WTC11 (cell line): ENCODE results near the gene PGM2. TPM values are rescaled to one million over a fixed set of nuclear protein-coding genes. Genes with fewer than 3 reads are reported as not detected.

ENCODE experiments used
- ATAC-seq: fragments of 200-7000 bp; cut with Tn5 transposase; 2 replicates; pipeline ENCODE4 v1.10.0; 2021; ENCODE audit warnings: mild to moderate bottlenecking, moderate library complexity
- CTCF ChIA-PET: fragments of 300-600 bp; sonication (Branson Sonifier 250); formaldehyde crosslinking; loops from one replicate; lab custom pipeline; 2021; ENCODE audit warnings: antibody characterized with exemption; lab: Charles Lee
- POLR2A ChIA-PET: fragments of 350-600 bp; sonication (Branson Sonifier 250); formaldehyde crosslinking; loops from one replicate; lab custom pipeline; 2021; ENCODE audit warnings: antibody characterized with exemption; lab: Charles Lee
- DNase-seq: peaks from one replicate; pipeline ENCODE4 v3.0.0; 2021; ENCODE audit warnings: low spot score
- H3K27ac Mint-ChIP-seq: 2 replicates; pipeline ENCODE4 v1.8.0; 2021; ENCODE audit warnings: mixed read lengths
- H3K27me3 Mint-ChIP-seq: 2 replicates; pipeline ENCODE4 v1.8.0; 2021; ENCODE audit warnings: low read depth, mild to moderate bottlenecking, moderate library complexity, mixed read lengths
- H3K36me3 Mint-ChIP-seq: 2 replicates; pipeline ENCODE4 v1.8.0; 2021; ENCODE audit warnings: mixed read lengths
- H3K4me1 Mint-ChIP-seq: 2 replicates; pipeline ENCODE4 v1.8.0; 2022; ENCODE audit warnings: mixed read lengths
- H3K4me3 Mint-ChIP-seq: 2 replicates; pipeline ENCODE4 v1.8.0; 2021; ENCODE audit warnings: mild to moderate bottlenecking, moderate library complexity, mixed read lengths
- H3K9me3 Mint-ChIP-seq: 2 replicates; pipeline ENCODE4 v1.8.0; 2021; ENCODE audit warnings: mixed read lengths
- ESRRA ChIP-seq: sonication (generic); formaldehyde crosslinking; IDR thresholded peaks from 2 replicates; pipeline ENCODE4 v1.8.1; 2022; ENCODE audit warnings: mild to moderate bottlenecking, missing genetic modification reagents, borderline replicate concordance
- GABPB1 ChIP-seq: sonication (generic); formaldehyde crosslinking; IDR thresholded peaks from 2 replicates; pipeline ENCODE4 v1.8.1; 2023; ENCODE audit warnings: mild to moderate bottlenecking, missing genetic modification reagents
- JAZF1 ChIP-seq: fragments of 250-450 bp; sonication (Bioruptor Pico); IDR thresholded peaks from 2 replicates; pipeline ENCODE4 v1.9.0; 2021; ENCODE audit warnings: moderate library complexity, mild to moderate bottlenecking, inconsistent platforms
- NFYB ChIP-seq: sonication (generic); formaldehyde crosslinking; conservative IDR thresholded peaks from 2 replicates; pipeline ENCODE4 v1.8.0; 2022; ENCODE audit warnings: low read depth, missing genetic modification reagents
- NR2C2 ChIP-seq: sonication (generic); formaldehyde crosslinking; IDR thresholded peaks from 2 replicates; pipeline ENCODE4 v1.8.0; 2022; ENCODE audit warnings: mild to moderate bottlenecking, missing genetic modification reagents
- PRRX2 ChIP-seq: fragments of 250-450 bp; sonication (Bioruptor Pico); IDR thresholded peaks from 2 replicates; pipeline ENCODE4 v1.8.0; 2021; ENCODE audit warnings: mild to moderate bottlenecking
- RORB ChIP-seq: fragments of 250-450 bp; sonication (Bioruptor Pico); IDR thresholded peaks from 2 replicates; pipeline ENCODE4 v1.9.0; 2021; ENCODE audit warnings: mild to moderate bottlenecking
- SMAD3 ChIP-seq: sonication (generic); formaldehyde crosslinking; IDR thresholded peaks from 2 replicates; pipeline ENCODE4 v1.8.0; 2022; ENCODE audit warnings: missing genetic modification reagents, mild to moderate bottlenecking, borderline replicate concordance
- SMAD4 ChIP-seq: sonication (generic); formaldehyde crosslinking; IDR thresholded peaks from 2 replicates; pipeline ENCODE4 v1.8.0; 2022; ENCODE audit warnings: mild to moderate bottlenecking, missing genetic modification reagents
- SOX15 ChIP-seq: fragments of 250-450 bp; sonication (Bioruptor Pico); IDR thresholded peaks from 2 replicates; pipeline ENCODE4 v1.9.0; 2021; ENCODE audit warnings: mild to moderate bottlenecking
- ZBTB21 ChIP-seq: sonication (generic); formaldehyde crosslinking; IDR thresholded peaks from 2 replicates; pipeline ENCODE4 v1.8.1; 2023; ENCODE audit warnings: mild to moderate bottlenecking, missing genetic modification reagents, borderline replicate concordance
- ZNF263 ChIP-seq: sonication (generic); formaldehyde crosslinking; IDR thresholded peaks from 2 replicates; pipeline ENCODE4 v1.8.1; 2022; ENCODE audit warnings: low read depth, mild to moderate bottlenecking, moderate library complexity, missing genetic modification reagents
- ZNF317 ChIP-seq: sonication (generic); formaldehyde crosslinking; IDR thresholded peaks from 2 replicates; pipeline ENCODE4 v1.8.1; 2023; ENCODE audit warnings: low read depth, mild to moderate bottlenecking, moderate library complexity, missing genetic modification reagents, borderline replicate concordance
- ZNF423 ChIP-seq: fragments of 250-450 bp; sonication (Bioruptor Pico); IDR thresholded peaks from 2 replicates; pipeline ENCODE4 v2.1.2; 2022; ENCODE audit warnings: mild to moderate bottlenecking, moderate library complexity
- total RNA-seq: library from RNA; stranded (reverse); gene quantifications from 3 replicates; pipeline ENCODE4 v1.2.3, GENCODE V29; 2021
- TF ChIP-seq, protein P1 (sequence below): sonication (generic); formaldehyde crosslinking; IDR thresholded peaks from 2 replicates; pipeline ENCODE4 v1.8.0; 2022; ENCODE audit warnings: mild to moderate bottlenecking, missing genetic modification reagents
- TF ChIP-seq, protein P2 (sequence below): sonication (generic); formaldehyde crosslinking; IDR thresholded peaks from 2 replicates; pipeline ENCODE4 v1.8.0; 2023; ENCODE audit warnings: missing genetic modification reagents
- TF ChIP-seq, protein P3 (sequence below): sonication (generic); formaldehyde crosslinking; IDR thresholded peaks from 2 replicates; pipeline ENCODE4 v1.8.0; 2023; ENCODE audit warnings: mild to moderate bottlenecking, missing genetic modification reagents
- TF ChIP-seq, protein P4 (sequence below): sonication (generic); formaldehyde crosslinking; IDR thresholded peaks from 2 replicates; pipeline ENCODE4 v1.8.1; 2023; ENCODE audit warnings: mild to moderate bottlenecking, missing genetic modification reagents
- TF ChIP-seq, protein P5 (sequence below): fragments of 250-450 bp; sonication (Bioruptor Pico); conservative IDR thresholded peaks from 2 replicates; pipeline ENCODE4 v1.9.0; 2021; ENCODE audit warnings: mild to moderate bottlenecking
- TF ChIP-seq, protein P6 (sequence below): sonication (generic); formaldehyde crosslinking; IDR thresholded peaks from 2 replicates; pipeline ENCODE4 v1.8.1; 2023; ENCODE audit warnings: mild to moderate bottlenecking, missing genetic modification reagents

PGM2 gene
- total RNA-seq, 1 experiment from 2014 or later: 31.4 TPM

DNA sequence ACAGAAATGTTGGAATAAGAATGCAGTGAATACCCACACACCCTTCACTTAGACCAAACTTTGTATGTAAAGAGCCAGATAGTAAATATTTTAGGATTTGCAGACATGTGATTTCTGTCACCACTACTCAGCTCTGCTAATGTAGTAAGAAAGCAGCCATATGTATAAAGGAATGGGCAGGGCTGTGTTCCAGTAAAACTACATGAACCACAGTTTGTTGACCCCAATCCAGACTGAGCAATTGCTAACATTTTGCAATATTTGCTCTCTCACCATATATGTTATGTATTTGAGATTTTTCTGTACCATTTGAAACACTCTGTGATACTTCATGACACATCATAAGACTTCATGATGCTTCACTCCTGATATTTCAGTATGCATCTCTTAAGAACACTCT, 32.4 kb downstream of the PGM2 start:
- POLR2A ChIA-PET: interaction anchor here (0.7 kb wide), 1 partner anchor 500 kb away, joined by 4 read pairs; no protein-coding TSS in a partner anchor
- DNase-seq (no peak), ATAC-seq (no peak)
- peaks cover 30% of the 10 kb centered on the region for H3K36me3 Mint-ChIP-seq
- CTCF ChIA-PET: no interaction called here
- no peak overlapping the region for H3K4me3 Mint-ChIP-seq
- no peaks in the 10 kb centered on the region for H3K9me3 Mint-ChIP-seq
- no peak for TF ChIP-seq ZBTB21 (CRISPR knock-in tag)
- no peak for TF ChIP-seq RORB
- TF ChIP-seq SMAD4 (CRISPR knock-in tag): no peak
- TF ChIP-seq NFYB (CRISPR knock-in tag): no peak
- no peak for TF ChIP-seq SOX15 (CRISPR knock-in tag)
- TF ChIP-seq, protein P1, sequence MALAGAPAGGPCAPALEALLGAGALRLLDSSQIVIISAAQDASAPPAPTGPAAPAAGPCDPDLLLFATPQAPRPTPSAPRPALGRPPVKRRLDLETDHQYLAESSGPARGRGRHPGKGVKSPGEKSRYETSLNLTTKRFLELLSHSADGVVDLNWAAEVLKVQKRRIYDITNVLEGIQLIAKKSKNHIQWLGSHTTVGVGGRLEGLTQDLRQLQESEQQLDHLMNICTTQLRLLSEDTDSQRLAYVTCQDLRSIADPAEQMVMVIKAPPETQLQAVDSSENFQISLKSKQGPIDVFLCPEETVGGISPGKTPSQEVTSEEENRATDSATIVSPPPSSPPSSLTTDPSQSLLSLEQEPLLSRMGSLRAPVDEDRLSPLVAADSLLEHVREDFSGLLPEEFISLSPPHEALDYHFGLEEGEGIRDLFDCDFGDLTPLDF (CRISPR knock-in tag): no peak
- no peak for TF ChIP-seq NR2C2 (CRISPR knock-in tag)
- TF ChIP-seq, protein P2, sequence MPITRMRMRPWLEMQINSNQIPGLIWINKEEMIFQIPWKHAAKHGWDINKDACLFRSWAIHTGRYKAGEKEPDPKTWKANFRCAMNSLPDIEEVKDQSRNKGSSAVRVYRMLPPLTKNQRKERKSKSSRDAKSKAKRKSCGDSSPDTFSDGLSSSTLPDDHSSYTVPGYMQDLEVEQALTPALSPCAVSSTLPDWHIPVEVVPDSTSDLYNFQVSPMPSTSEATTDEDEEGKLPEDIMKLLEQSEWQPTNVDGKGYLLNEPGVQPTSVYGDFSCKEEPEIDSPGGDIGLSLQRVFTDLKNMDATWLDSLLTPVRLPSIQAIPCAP (CRISPR knock-in tag): no peak
- TF ChIP-seq, protein P3, sequence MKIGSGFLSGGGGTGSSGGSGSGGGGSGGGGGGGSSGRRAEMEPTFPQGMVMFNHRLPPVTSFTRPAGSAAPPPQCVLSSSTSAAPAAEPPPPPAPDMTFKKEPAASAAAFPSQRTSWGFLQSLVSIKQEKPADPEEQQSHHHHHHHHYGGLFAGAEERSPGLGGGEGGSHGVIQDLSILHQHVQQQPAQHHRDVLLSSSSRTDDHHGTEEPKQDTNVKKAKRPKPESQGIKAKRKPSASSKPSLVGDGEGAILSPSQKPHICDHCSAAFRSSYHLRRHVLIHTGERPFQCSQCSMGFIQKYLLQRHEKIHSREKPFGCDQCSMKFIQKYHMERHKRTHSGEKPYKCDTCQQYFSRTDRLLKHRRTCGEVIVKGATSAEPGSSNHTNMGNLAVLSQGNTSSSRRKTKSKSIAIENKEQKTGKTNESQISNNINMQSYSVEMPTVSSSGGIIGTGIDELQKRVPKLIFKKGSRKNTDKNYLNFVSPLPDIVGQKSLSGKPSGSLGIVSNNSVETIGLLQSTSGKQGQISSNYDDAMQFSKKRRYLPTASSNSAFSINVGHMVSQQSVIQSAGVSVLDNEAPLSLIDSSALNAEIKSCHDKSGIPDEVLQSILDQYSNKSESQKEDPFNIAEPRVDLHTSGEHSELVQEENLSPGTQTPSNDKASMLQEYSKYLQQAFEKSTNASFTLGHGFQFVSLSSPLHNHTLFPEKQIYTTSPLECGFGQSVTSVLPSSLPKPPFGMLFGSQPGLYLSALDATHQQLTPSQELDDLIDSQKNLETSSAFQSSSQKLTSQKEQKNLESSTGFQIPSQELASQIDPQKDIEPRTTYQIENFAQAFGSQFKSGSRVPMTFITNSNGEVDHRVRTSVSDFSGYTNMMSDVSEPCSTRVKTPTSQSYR: no peak
- TF ChIP-seq ESRRA (CRISPR knock-in tag): no peak
- no peak for TF ChIP-seq ZNF263
- H3K27me3 Mint-ChIP-seq: no peaks in the 10 kb centered on the region
- no peak overlapping the region for H3K27ac Mint-ChIP-seq
- H3K4me1 Mint-ChIP-seq: no peaks in the 10 kb centered on the region

DNA sequence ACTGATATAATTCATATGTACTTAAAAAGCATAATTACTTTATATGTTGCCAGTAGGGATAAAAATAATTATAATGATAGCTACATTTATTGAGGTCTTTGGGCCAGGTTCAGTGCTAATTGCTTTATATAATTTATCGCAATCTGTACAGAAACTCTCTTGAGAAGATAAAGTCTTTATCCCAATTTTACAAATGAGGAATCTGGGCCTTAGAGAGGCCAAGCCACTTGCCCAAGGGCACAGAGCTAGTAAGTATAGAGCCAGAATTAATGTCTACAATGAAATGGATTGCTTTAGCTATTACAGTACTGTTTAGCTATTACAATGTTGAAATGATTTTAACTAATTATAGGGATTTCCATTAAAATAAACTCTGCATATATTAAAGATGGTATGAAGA, 33.8 kb downstream of the PGM2 start:
- no peaks in the 10 kb centered on the region for H3K9me3 Mint-ChIP-seq
- TF ChIP-seq ZNF317 (CRISPR knock-in tag) (no peak), NFYB (CRISPR knock-in tag) (no peak)
- TF ChIP-seq, protein P4, sequence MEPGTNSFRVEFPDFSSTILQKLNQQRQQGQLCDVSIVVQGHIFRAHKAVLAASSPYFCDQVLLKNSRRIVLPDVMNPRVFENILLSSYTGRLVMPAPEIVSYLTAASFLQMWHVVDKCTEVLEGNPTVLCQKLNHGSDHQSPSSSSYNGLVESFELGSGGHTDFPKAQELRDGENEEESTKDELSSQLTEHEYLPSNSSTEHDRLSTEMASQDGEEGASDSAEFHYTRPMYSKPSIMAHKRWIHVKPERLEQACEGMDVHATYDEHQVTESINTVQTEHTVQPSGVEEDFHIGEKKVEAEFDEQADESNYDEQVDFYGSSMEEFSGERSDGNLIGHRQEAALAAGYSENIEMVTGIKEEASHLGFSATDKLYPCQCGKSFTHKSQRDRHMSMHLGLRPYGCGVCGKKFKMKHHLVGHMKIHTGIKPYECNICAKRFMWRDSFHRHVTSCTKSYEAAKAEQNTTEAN (CRISPR knock-in tag): no peak
- TF ChIP-seq, all 79 proteins: peak for 0
- CTCF ChIA-PET: interaction anchor here (1.1 kb wide), 1 partner anchor 175 kb away, joined by 3 read pairs; no protein-coding TSS in a partner anchor
- H3K4me3 Mint-ChIP-seq: no peak overlapping the region
- H3K36me3 Mint-ChIP-seq: peaks cover 21% of the 10 kb centered on the region
- H3K27me3 Mint-ChIP-seq: no peaks in the 10 kb centered on the region
- no peak overlapping the region for H3K27ac Mint-ChIP-seq
- DNase-seq (no peak), ATAC-seq (no peak)
- POLR2A ChIA-PET: no interaction called here
- H3K4me1 Mint-ChIP-seq: no peaks in the 10 kb centered on the region

DNA sequence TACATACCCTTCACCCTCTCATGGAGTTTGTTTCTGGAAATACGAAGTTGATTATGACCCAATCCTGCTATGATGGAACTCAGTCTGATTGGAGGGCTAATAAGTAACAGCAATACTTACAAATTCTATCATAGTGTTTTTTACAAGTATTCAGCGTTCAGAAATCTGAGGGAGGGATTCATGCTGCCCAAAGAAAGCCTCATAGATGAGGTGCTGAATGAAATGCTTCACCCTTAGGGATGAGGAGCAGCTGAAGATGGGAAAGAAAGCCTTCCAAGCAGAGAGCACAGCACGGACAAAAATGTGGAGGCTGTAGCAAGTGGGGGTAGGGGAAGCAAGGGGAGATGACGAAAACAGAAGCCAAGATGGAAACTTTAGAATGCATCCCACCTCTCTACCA, 36.5 kb downstream of the PGM2 start:
- H3K36me3 Mint-ChIP-seq: peaks cover 18% of the 10 kb centered on the region
- POLR2A ChIA-PET: no interaction called here
- DNase-seq (no peak), ATAC-seq (no peak)
- peaks cover 6% of the 10 kb centered on the region; the same call in 1 of the 2 replicates for H3K9me3 Mint-ChIP-seq
- H3K27ac Mint-ChIP-seq: no peak overlapping the region
- no peak overlapping the region for H3K4me3 Mint-ChIP-seq
- H3K27me3 Mint-ChIP-seq: no peaks in the 10 kb centered on the region
- CTCF ChIA-PET: no interaction called here
- H3K4me1 Mint-ChIP-seq: no peaks in the 10 kb centered on the region
- TF ChIP-seq, protein P4 (CRISPR knock-in tag): no peak
- TF ChIP-seq PRRX2 (CRISPR knock-in tag) (no peak), SMAD3 (CRISPR knock-in tag) (no peak), ZNF423 (no peak), JAZF1 (no peak), GABPB1 (CRISPR knock-in tag) (no peak)
- TF ChIP-seq, protein P5, sequence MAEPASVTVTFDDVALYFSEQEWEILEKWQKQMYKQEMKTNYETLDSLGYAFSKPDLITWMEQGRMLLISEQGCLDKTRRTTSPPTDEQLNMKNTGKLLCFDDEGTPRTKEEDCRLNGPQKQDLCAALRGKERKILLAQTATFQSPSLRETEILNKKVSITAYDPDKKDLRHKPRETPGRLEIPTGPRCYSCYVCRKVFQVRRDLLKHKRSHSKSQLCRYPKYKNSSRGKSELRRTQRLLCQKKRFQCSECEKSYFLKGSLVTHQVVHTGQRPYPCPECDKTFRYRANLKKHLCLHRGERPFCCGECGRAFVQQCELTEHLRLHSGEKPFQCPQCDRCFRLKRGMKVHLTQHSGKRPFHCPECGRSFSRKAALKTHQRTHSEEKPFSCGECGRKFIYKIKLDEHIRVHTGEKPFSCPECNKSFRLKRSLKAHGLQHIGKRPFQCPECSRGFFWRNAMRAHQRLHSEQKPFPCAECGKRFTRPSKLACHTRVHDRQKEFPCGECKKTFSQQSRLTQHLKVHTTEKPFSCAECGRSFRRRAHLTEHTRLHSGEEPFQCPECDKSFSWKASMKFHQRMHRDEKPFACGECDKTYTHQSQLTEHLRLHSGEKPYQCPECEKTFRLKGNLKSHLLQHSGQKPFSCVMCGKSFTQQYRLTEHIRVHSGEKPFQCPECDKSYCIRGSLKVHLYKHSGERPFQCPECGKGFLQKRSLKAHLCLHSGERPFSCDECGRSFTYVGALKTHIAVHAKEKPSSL (CRISPR knock-in tag): no peak
- TF ChIP-seq, protein P6, sequence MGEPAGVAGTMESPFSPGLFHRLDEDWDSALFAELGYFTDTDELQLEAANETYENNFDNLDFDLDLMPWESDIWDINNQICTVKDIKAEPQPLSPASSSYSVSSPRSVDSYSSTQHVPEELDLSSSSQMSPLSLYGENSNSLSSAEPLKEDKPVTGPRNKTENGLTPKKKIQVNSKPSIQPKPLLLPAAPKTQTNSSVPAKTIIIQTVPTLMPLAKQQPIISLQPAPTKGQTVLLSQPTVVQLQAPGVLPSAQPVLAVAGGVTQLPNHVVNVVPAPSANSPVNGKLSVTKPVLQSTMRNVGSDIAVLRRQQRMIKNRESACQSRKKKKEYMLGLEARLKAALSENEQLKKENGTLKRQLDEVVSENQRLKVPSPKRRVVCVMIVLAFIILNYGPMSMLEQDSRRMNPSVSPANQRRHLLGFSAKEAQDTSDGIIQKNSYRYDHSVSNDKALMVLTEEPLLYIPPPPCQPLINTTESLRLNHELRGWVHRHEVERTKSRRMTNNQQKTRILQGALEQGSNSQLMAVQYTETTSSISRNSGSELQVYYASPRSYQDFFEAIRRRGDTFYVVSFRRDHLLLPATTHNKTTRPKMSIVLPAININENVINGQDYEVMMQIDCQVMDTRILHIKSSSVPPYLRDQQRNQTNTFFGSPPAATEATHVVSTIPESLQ (CRISPR knock-in tag): no peak
